GM21423 (cell line): Measurements from ENCODE around the gene MYOF.

Experiments
- ATAC-seq: cut with Tn5 transposase; IDR thresholded peaks from one replicate; pipeline ENCODE4 v1.9.1; 2021; ENCODE audit warnings: mild to moderate bottlenecking, moderate library complexity; ENCODE audit not compliant: unreplicated experiment

MYOF gene

GRCh38 chr10:93482145-93482834 is at the start of gene MYOF:
Gene MYOF (minus strand): TSS chr10:93482334. CDS start chr10:93482194, 140 bp downstream.
- ATAC-seq, result peak; percentile 83

GRCh38 chr10:93518531-93518930 is 36.4 kb upstream of the MYOF start:
- no peak for ATAC-seq

GRCh38 chr10:93516006-93516380 is 33.9 kb upstream of the MYOF start:
- ATAC-seq, result no peak

GRCh38 chr10:93515071-93516005 is 33.2 kb upstream of the MYOF start:
- no peak for ATAC-seq

GRCh38 chr10:93514521-93514920 is 32.4 kb upstream of the MYOF start:
- ATAC-seq, result no peak

GRCh38 chr10:93513091-93513490 is 31.0 kb upstream of the MYOF start:
- no peak for ATAC-seq

- ATAC-seq, result no peak
Observed at GRCh38 chr10:93512565-93512964, 30.4 kb upstream of the MYOF start.

- no peak for ATAC-seq
Observed at GRCh38 chr10:93509816-93510215, 27.7 kb upstream of the MYOF start.

- ATAC-seq, result no peak
Observed at GRCh38 chr10:93505075-93505474, 22.9 kb upstream of the MYOF start.

- peak; percentile 52 for ATAC-seq
Observed at GRCh38 chr10:93503075-93503474, 20.9 kb upstream of the MYOF start.

- ATAC-seq, result no peak
Observed at GRCh38 chr10:93501650-93502049, 19.5 kb upstream of the MYOF start.

GRCh38 chr10:93498166-93498565 is 16.0 kb upstream of the MYOF start:
- ATAC-seq, result no peak

- ATAC-seq, result peak; percentile 99
Observed at GRCh38 chr10:93496322-93497041, 14.3 kb upstream of the MYOF start, which contains the start of gene CEP55. Gene CEP55 (plus strand): TSS chr10:93496612. CDS start chr10:93500052, 3,440 bp downstream.

- ATAC-seq, result peak; percentile 19
Observed at GRCh38 chr10:93495654-93496321, 13.7 kb upstream of the MYOF start.

GRCh38 chr10:93494494-93494893 is 12.4 kb upstream of the MYOF start:
- no peak for ATAC-seq

- ATAC-seq, result no peak
Observed at GRCh38 chr10:93493162-93493561, 11.0 kb upstream of the MYOF start.

- ATAC-seq, result no peak
Observed at GRCh38 chr10:93491602-93492121, 9.5 kb upstream of the MYOF start.

GRCh38 chr10:93488956-93489528 is 6.9 kb upstream of the MYOF start:
- ATAC-seq, result no peak

- no peak for ATAC-seq
Observed at GRCh38 chr10:93485690-93486089, 3.6 kb upstream of the MYOF start.

GRCh38 chr10:93481637-93482144 is 443 bp downstream of the MYOF start:
- no peak for ATAC-seq
